ENCODE data around the gene AZU1.
"Not testable (repeated sequence)": the region's sequence is repeated elsewhere in the genome, so short reads cannot be mapped to it uniquely, and the experiment has no call there.

The AZU1 gene

DNA sequence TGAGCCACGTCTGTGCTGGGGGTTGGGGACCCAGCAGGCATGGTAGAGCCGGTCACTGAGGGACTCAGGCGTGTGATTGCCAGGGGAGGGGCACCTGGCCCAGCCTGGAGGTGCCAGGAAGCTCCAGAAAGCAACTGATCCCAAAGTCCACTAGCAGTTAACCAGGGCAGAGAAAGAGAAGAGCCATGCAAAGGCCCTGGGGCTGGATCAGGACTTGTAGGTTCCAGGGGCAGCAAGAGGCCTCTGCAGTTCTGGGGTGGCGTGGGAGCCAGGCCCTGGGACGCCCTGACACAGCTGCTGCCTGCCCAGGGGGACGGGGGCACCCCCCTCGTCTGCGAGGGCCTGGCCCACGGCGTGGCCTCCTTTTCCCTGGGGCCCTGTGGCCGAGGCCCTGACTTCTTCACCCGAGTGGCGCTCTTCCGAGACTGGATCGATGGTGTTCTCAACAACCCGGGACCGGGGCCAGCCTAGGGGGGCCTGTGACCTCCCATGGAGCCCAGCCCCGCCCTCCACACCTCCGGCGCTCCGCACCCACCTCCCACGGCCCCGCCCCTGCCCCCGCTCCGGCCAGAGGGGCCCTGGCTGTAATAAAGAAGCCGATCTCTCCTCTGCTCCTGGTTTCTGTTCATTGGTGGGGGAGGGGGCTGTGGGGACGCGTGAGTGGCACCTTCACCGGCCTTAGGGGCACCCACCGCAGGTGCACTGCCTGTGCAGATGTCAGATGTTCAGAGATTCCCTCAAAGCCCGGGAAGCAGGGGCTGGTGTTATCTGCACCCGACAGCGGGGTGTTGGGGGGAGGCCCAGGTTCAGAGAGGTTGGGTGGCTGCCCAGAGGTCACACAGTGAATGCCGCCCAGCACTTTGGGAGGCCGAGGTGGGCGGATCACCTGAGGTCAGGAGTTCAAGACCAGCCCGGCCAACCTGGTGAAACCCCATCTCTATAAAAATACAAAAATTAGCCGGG lies 4.1 kb downstream of the AZU1 start:
- no peak for DNase-seq

DNA sequence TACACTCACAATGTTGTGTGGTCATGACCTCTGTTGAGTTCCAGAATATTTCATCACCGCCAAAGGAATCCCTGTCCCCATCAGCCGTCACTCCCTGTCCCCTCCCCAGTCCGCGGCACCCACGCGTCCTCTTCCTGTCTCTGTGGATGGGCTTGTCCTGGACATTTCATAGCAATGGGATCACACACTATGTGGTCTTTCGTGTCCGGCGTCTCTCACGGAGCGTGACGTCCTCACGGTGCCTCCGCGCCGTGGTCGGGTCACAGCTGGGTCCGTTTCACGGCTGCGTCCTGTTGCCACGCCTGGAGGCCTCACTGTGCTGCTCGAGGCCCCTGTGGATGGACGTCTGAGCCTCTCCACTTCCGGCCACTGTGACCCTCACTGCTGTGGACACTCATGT lies 6.6 kb downstream of the AZU1 start:
- DNase-seq: no peak

DNA sequence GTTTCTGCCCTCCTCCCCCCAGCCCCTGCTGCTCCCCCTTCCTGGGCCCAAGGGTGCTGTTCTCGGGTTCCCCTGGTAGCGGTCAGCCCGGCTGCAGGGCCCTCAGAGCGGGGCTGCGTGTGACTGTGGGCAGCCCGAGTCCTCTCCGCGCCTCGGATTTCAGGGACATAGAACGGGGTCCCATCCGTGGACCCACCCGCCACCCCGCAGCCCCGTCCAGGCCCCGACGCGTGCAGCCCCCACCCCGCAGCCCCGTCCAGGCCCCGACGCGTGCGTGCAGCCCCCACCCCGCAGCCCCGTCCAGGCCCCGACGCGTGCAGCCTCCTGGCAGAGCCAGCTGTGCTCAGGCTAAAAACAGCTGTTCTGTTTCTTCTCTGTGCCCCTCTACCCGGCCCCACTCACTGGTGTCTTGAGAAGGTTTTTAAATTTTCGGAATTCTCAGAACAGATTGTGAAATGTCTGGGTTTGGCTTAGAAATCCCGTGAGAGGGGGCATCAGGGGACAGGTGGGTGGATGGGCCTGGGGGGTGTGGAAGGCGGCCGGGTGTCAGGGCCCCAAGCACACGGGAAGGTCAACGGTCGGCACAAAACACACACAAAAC lies 7.7 kb downstream of the AZU1 start:
- no peak for DNase-seq

DNA sequence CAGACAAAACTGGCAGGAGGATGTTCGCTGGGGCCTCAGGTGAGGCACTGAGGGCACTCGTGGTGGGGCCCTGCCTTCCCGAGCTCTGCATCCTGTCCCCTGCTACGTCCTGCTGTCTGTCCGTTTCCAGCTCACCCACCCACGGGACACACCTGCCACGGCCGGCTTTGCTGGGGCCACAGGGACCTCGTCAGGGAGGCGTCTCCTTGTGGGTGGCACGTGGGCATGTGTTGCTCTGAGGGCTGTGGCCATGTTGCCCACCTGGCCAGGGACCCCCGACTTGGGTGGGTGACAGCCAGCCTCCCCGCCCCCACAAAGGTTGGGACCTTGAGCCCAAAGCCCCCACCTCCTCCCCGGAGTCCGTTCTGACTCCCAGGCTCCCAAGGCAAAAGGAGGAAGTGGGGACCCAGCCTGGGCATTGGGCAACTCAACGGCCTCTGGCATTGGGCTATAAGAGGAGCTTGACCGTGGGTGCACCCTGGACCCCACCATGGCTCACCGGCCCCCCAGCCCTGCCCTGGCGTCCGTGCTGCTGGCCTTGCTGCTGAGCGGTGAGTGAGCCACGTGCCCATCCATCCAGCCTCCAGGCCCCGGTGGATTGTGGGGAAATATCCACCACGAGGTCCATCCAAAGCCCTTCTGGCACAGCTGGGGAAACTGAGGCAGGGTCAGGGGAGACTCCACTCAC lies 13.0 kb downstream of the AZU1 start, which contains the start of gene PRTN3:
Gene PRTN3, plus strand, starts transcription at position 481 of the 688 bp plus-strand sequence. Its CDS starts 10 bp downstream, at position 491.
- no peak for DNase-seq

GRCh38 chr19:842802-843179 lies 15.2 kb downstream of the AZU1 start:
- DNase-seq: not testable (repeated sequence)

GRCh38 chr19:843180-843835 lies 15.7 kb downstream of the AZU1 start:
- no peak for DNase-seq

- DNase-seq: no peak
Observed at GRCh38 chr19:843836-844545, 16.4 kb downstream of the AZU1 start.

DNA sequence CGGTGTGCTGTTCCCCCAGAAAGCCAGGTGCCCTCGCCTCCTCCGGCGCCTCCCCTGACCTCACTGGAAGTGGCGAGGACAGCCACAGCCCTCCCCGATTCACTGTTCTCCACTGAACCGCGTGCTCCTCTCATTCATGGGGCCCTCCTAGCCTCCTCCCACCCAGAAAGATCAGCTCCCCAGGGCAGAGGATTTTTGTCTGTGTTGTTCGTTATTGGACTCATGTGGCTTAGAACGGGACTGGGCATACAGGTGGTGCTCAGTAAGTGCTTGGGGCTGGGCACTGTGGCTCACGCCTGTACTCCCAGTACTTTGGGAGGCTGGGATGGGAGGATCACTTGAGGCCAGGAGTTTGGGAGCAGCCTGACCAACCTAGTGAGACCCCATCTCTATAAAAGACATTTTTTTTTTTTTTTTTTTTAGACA lies 16.9 kb downstream of the AZU1 start:
- DNase-seq: no peak

DNA sequence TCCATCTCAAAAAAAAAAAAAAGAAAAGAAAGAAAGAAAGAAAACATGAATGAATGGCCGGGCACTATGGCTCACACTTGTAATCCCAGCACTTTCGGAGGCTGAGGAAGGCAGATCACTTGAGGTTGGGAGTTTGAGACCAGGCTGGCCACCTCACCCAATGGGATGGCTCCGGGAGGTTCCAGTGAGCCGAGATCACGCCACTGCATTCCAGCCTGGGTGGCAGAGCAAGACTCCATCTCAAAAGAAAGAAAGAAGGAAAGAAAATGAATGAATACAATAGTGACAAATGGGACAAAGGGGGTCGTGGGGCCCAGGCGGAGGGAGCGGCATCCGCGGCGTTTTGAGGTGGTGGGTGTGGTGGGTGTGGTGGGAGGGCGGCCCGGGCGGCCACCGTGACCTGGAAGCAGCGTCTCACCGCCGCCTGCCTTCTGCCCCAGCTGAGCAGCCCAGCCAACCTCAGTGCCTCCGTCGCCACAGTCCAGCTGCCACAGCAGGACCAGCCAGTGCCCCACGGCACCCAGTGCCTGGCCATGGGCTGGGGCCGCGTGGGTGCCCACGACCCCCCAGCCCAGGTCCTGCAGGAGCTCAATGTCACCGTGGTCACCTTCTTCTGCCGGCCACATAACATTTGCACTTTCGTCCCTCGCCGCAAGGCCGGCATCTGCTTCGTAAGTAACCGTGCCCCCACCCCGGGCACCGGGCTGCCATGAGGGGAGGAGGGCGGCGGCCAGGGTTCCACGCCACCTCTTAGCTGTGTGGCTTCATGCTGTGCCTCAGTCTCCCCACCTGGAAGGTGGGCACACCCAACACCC lies 18.3 kb downstream of the AZU1 start:
- no peak for DNase-seq

- no peak for DNase-seq
Observed at GRCh38 chr19:848386-848921, 20.8 kb downstream of the AZU1 start.

- not testable (repeated sequence) for DNase-seq
Observed at GRCh38 chr19:849195-849594, 21.6 kb downstream of the AZU1 start.

DNA sequence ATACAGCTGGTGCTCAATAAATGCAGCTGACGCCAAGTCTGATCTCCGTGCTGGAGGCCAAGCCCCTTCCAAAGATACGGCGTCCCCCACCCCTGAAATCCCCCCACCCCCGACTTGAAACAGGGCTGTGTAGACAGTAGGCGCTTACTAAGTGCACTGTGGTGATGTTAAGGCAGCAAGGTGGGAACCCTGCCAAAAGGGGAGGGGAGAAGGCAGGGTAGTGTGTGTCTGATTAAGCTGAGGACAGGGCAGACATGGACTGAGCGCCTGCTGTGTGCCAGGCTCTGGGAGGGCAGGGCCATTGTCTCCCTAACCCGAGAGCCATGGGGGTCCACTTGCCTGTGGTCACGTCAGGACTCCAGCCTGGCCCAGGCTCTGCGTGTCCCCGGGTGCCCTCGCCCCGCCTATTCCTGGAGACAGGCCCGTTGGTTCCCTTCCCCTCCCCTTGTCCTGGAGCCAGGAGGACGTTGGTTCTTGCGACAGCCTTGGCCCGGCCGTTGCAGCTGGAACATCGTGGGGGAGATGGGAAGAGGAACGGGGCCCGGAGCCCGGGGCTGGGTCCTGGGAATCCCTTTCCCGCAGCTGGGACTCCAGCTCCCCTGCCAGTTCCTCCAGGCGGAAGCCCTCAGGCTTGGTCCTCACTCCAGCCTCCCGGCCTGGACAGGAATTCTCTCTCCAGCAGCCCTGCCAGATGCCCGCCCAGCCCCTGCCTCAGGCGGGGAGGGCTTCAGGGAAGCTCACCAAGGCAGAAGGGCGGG lies 22.8 kb downstream of the AZU1 start:
- no peak for DNase-seq

GRCh38 chr19:850979-851335 lies 23.3 kb downstream of the AZU1 start:
- DNase-seq: no peak

- no peak for DNase-seq
Observed at GRCh38 chr19:852136-853013, 24.7 kb downstream of the AZU1 start, which contains the start of gene ELANE. ELANE (plus strand) TSS chr19:852303; CDS start chr19:852329, 26 bp downstream.

- no peak for DNase-seq
Observed at GRCh38 chr19:853014-853585, 25.5 kb downstream of the AZU1 start.

DNA sequence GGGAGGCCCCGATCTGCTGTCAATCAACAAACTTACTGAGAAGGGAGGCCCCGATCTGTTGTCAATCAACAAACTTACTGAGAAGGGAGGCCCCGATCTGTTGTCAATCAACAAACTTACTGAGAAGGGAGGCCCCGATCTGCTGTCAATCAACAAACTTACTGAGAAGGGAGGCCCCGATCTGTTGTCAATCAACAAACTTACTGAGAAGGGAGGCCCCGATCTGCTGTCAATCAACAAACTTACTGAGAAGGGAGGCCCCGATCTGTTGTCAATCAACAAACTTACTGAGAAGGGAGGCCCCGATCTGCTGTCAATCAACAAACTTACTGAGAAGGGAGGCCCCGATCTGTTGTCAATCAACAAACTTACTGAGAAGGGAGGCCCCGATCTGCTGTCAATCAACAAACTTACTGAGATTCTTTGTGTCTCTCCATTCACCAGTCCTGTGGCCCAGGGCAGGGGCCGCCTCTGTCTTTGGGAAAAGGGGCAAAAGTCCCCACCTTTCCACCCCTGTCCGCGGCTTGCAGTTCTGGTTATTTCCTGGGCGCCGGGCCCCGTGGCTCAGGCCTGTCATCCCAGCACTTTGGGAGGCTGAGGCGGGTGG lies 26.1 kb downstream of the AZU1 start:
- DNase-seq: not testable (repeated sequence)

DNA sequence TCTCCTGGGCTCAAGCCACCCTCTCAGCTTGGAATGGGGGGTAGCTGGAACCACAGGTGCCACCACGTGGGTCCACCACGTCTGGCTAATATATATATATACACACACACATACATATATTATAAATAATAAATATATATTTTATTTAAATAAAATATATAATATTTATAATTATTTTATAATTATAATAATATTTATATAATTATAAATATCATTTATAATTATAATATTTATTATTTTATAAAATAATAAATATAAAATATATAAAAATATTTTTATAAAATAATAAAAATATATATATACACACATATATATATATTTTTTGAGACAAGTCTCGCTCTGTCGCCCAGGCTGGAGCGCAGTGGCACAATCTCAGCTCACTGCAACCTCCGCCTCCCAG lies 26.9 kb downstream of the AZU1 start:
- DNase-seq: no peak

- no peak for DNase-seq
Observed at GRCh38 chr19:855142-855541, 27.5 kb downstream of the AZU1 start.

Data from activated CD4-positive, CD25-positive, alpha-beta regulatory T cell treated with anti-CD3 and anti-CD28 coated beads, Interleukin-2, amount 50 U/mL, for 72 hours (primary cell).